H1 (cell line): ENCODE data around the gene GRAMD1B. TPM values are rescaled to one million over a fixed set of nuclear protein-coding genes. Genes with fewer than 3 reads are reported as not detected.

ENCODE experiments used
- CTCF ChIA-PET: fragments of 300-600 bp; sonication (Branson Sonifier 250); formaldehyde crosslinking; loops from one replicate; lab custom pipeline; 2021; ENCODE audit not compliant: partially characterized antibody; lab: Charles Lee
- POLR2A ChIA-PET: fragments of 300-600 bp; sonication (Branson Sonifier 250); formaldehyde crosslinking; loops from one replicate; lab custom pipeline; 2021; ENCODE audit warnings: inconsistent platforms; ENCODE audit not compliant: partially characterized antibody; lab: Charles Lee
- DNase-seq, 2 experiments: peaks; one replicate each; pipeline versions ENCODE4 v3.0.0 to v3.0.0-alpha.2; 2010 to 2022; ENCODE audit warnings: low spot score in 2 of 2, low read depth in 1 of 2, mixed read lengths in 1 of 2
- FAIRE-seq: peaks from 2 replicates; lab custom pipeline; 2011; peaks lifted over from hg19 to GRCh38; lab: Jason Lieb, UNC
- H2AFZ ChIP-seq: 2 replicates; pipeline ENCODE4 v1.8.1; 2012; ENCODE audit warnings: low read length, inconsistent platforms
- H2AK5ac ChIP-seq: 2 replicates; pipeline ENCODE4 v1.6.1; 2013; ENCODE audit warnings: low read depth, low read length
- H2BK120ac ChIP-seq: replicated peaks from 2 replicates; pipeline ENCODE3; 2013; ENCODE audit warnings: low read depth, low read length, inconsistent platforms
- H2BK12ac ChIP-seq: 2 replicates; pipeline ENCODE4 v1.6.1; 2013; ENCODE audit warnings: low read depth, low read length
- H2BK15ac ChIP-seq: 2 replicates; pipeline ENCODE4 v1.6.1; 2013; ENCODE audit warnings: low read length
- H2BK20ac ChIP-seq: 2 replicates; pipeline ENCODE4 v1.6.1; 2013; ENCODE audit warnings: low read length
- H2BK5ac ChIP-seq: 2 replicates; pipeline ENCODE4 v1.6.1; 2013; ENCODE audit warnings: low read depth, low read length
- H3K14ac ChIP-seq: 2 replicates; pipeline ENCODE4 v1.6.1; 2013; ENCODE audit warnings: inconsistent platforms; ENCODE audit not compliant: insufficient read length
- H3K18ac ChIP-seq: 2 replicates; pipeline ENCODE4 v1.6.1; 2013; ENCODE audit warnings: low read length; ENCODE audit errors: extremely low read depth
- H3K23ac ChIP-seq: 2 replicates; pipeline ENCODE4 v1.6.1; 2013; ENCODE audit warnings: inconsistent platforms; ENCODE audit not compliant: insufficient read length
- H3K23me2 ChIP-seq: 2 replicates; pipeline ENCODE4 v1.6.1; 2013; ENCODE audit warnings: low read depth, low read length
- H3K27ac ChIP-seq: 2 replicates; pipeline ENCODE4 v1.6.1; 2011; ENCODE audit warnings: low read depth, low read length, inconsistent platforms
- H3K27me3 ChIP-seq, 4 experiments: replicated peaks in 1 of 4; 1 replicate in 1 of 4; 2 replicates in 3 of 4; pipeline versions ENCODE4 v1.6.1 to v1.8.1; 2011 to 2013; ENCODE audit warnings: low read length in 3 of 4, mild to moderate bottlenecking in 3 of 4, inconsistent platforms in 2 of 4, mixed read lengths in 2 of 4, moderate library complexity in 1 of 4; ENCODE audit not compliant: control insufficient read depth in 3 of 4, insufficient read depth in 3 of 4; ENCODE audit errors: extremely low read depth in 1 of 4
- H3K36me3 ChIP-seq, 4 experiments: 2 replicates each; pipeline versions ENCODE4 v1.6.1 to v1.8.1; 2011 to 2013; ENCODE audit warnings: mild to moderate bottlenecking in 4 of 4, low read length in 3 of 4, moderate library complexity in 2 of 4, control low read depth in 1 of 4, inconsistent platforms in 1 of 4; ENCODE audit not compliant: insufficient read depth in 4 of 4, control insufficient read depth in 2 of 4
- H3K4ac ChIP-seq: replicated peaks from 2 replicates; pipeline ENCODE3; 2013; ENCODE audit warnings: low read length, low read depth, mixed read lengths, inconsistent platforms; ENCODE audit not compliant: insufficient read length
- H3K4me1 ChIP-seq, 4 experiments: replicated peaks in 1 of 4; 1 replicate in 1 of 4; 2 replicates in 3 of 4; pipeline versions ENCODE4 v1.6.1 to v1.8.1; 2011 to 2013; ENCODE audit warnings: low read length in 3 of 4, inconsistent platforms in 2 of 4, mixed read lengths in 1 of 4; ENCODE audit not compliant: insufficient read depth in 4 of 4, control insufficient read depth in 3 of 4
- H3K4me2 ChIP-seq, 2 experiments: 2 replicates each; pipeline versions ENCODE4 v1.6.1 to v1.8.1; 2011 to 2013; ENCODE audit warnings: low read depth in 2 of 2, low read length in 2 of 2, control low read depth in 1 of 2, inconsistent platforms in 1 of 2, mild to moderate bottlenecking in 1 of 2; ENCODE audit not compliant: insufficient read depth in 1 of 2
- H3K4me3 ChIP-seq, 4 experiments: fragments of 200-600, 300-600 bp in 1 of 4; sonication (generic), shearing (Covaris generic), sonication (Bioruptor Twin) in 1 of 4; 2 replicates each; pipeline versions ENCODE4 v1.5.1 to v1.8.1; 2011 to 2016; ENCODE audit warnings: low read length in 4 of 4, low read depth in 3 of 4, control low read depth in 2 of 4, inconsistent platforms in 2 of 4, mild to moderate bottlenecking in 2 of 4, mixed read lengths in 1 of 4, moderate library complexity in 1 of 4; ENCODE audit not compliant: insufficient read depth in 2 of 4; ENCODE audit errors: extremely low read depth in 1 of 4
- H3K56ac ChIP-seq: replicated peaks from 2 replicates; pipeline ENCODE3; 2013; ENCODE audit warnings: low read depth, mild to moderate bottlenecking, mixed read lengths, low read length, inconsistent platforms; ENCODE audit not compliant: insufficient read length
- H3K79me1 ChIP-seq: 2 replicates; pipeline ENCODE4 v1.6.1; 2013; ENCODE audit warnings: low read depth, low read length, control low read depth
- H3K79me2 ChIP-seq, 2 experiments: 2 replicates each; pipeline versions ENCODE4 v1.6.1 to v1.8.1; 2012 to 2013; ENCODE audit warnings: low read length in 2 of 2, mild to moderate bottlenecking in 2 of 2, inconsistent platforms in 1 of 2; ENCODE audit not compliant: insufficient read depth in 2 of 2, control insufficient read depth in 1 of 2
- H3K9ac ChIP-seq, 4 experiments: replicated peaks in 1 of 4; 1 replicate in 1 of 4; 2 replicates in 3 of 4; pipeline versions ENCODE4 v1.6.1 to v1.8.1; 2011 to 2013; ENCODE audit warnings: low read depth in 3 of 4, low read length in 3 of 4, control low read depth in 2 of 4, mild to moderate bottlenecking in 2 of 4, moderate library complexity in 2 of 4, inconsistent platforms in 1 of 4; ENCODE audit errors: extremely low read depth in 1 of 4
- H3K9me3 ChIP-seq, 2 experiments: 2 replicates each; pipeline versions ENCODE4 v1.6.1 to v1.8.1; 2012 to 2013; ENCODE audit warnings: mild to moderate bottlenecking in 2 of 2, moderate library complexity in 2 of 2, control low read depth in 1 of 2, inconsistent platforms in 1 of 2, low read depth in 1 of 2, low read length in 1 of 2, mixed read lengths in 1 of 2; ENCODE audit not compliant: insufficient read depth in 2 of 2
- H4K20me1 ChIP-seq, 2 experiments: replicated peaks in 1 of 2; 2 replicates each; pipeline versions ENCODE3 to v1.8.1; 2011 to 2013; ENCODE audit warnings: inconsistent platforms in 2 of 2, low read length in 2 of 2, mild to moderate bottlenecking in 1 of 2; ENCODE audit not compliant: insufficient read depth in 2 of 2, control insufficient read depth in 1 of 2
- H4K5ac ChIP-seq: 2 replicates; pipeline ENCODE4 v1.6.1; 2013; ENCODE audit warnings: low read length, low read depth, mixed read lengths, inconsistent platforms; ENCODE audit not compliant: insufficient read length
- H4K8ac ChIP-seq: 2 replicates; pipeline ENCODE4 v1.8.0; 2013; ENCODE audit warnings: mild to moderate bottlenecking, moderate library complexity, low read length, inconsistent platforms; ENCODE audit not compliant: insufficient read depth; ENCODE audit errors: extremely low read depth
- H4K91ac ChIP-seq: replicated peaks from 2 replicates; pipeline ENCODE3; 2013; ENCODE audit warnings: low read length, mixed read lengths, inconsistent platforms; ENCODE audit not compliant: insufficient read length
- SUZ12 ChIP-seq: fragments of 200-600 bp; sonication (generic); IDR thresholded peaks from 2 replicates; pipeline ENCODE4 v1.6.1; 2012; ENCODE audit warnings: mild to moderate bottlenecking, inconsistent platforms, low read length, moderate library complexity, mixed read lengths
- WGBS, 2 experiments: shearing (Covaris generic) in 1 of 2; methylation state at CpG; one replicate each; pipeline versions ENCODE4 v1.1.6 to v1.1.7; 2013 to 2015; ENCODE audit warnings: low lambda C conversion rate in 2 of 2, mixed read lengths in 2 of 2, inconsistent platforms in 1 of 2, low coverage in 1 of 2, missing lambda C conversion rate in 1 of 2; ENCODE audit not compliant: insufficient replicate concordance in 2 of 2, insufficient coverage in 1 of 2, insufficient read length in 1 of 2; ENCODE audit errors: extremely low coverage in 1 of 2, missing lambda C conversion rate in 1 of 2; 5-methylcytosine and 5-hydroxymethylcytosine counted together
- polyA plus RNA-seq, 7 experiments: library from polyadenylated mRNA; depleted of rRNA in 3 of 7; stranded (reverse) in 5 of 7; unstranded in 2 of 7; fragments of >200 nt in 5 of 7; fragments of 200-250 nt in 2 of 7; gene quantifications; 1 replicate in 5 of 7; 2 replicates in 1 of 7; 4 replicates in 1 of 7; pipeline versions ENCODE4 v1.2.1 to v1.2.3, GENCODE V29; 2011 to 2013; ENCODE audit warnings: missing spikeins in 2 of 7, mixed read lengths in 2 of 7
- total RNA-seq: library from RNA; stranded (reverse); fragmentation: NEBNext Ultra II Directional; extraction: Animal tissue kit (Norgen Biotek cat#: 25700); gene quantifications from 2 replicates; pipeline ENCODE4 v1.2.1, GENCODE V29; 2021
- TF ChIP-seq, protein P1 (sequence below): IDR thresholded peaks from 2 replicates; pipeline ENCODE4 v1.6.1; 2011; ENCODE audit warnings: low read depth, mild to moderate bottlenecking, low read length; ENCODE audit not compliant: insufficient read depth

GRAMD1B gene
- total and polyA plus RNA-seq, 2 of the 8 experiments (the other 6 are each of a cell fraction or from before 2014, with no cell fraction given), result 10.1 to 21.2 TPM

DNA sequence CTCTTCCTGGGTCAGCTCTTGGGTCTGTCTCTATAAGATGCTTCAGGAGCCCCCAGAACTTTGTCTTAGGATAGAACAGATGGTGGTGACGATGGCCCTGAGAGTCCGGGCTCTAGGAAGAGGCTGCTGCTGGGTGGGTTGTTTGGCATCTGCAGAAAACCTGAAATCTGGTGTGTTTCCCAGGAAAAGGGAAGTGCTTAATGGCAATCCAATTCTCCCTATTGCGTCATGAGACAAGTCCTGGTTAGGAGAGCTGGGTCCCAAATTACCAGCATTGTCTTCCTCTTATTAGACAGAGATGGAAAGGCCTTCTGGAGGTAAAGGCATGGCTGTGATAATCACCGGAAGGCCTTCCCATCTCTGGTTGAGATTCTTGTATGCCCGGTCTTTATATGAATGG lies 48.9 kb upstream of the GRAMD1B start:
- no peak for FAIRE-seq
- Histone ChIP-seq H4K8ac (no peak overlapping the region), H3K9ac (no peak overlapping the region), H2BK12ac (no peak overlapping the region), H3K79me2 (no peaks in the 10 kb centered on the region), H3K18ac (no peak overlapping the region), H3K23me2 (no peaks in the 10 kb centered on the region), H2BK20ac (no peak overlapping the region), H3K36me3 (no peaks in the 10 kb centered on the region), H2AK5ac (no peak overlapping the region), H3K4me3 (no peak overlapping the region), H4K91ac (no peak overlapping the region), H3K4me1 (peaks cover 0 to 13% (median 5%) of the 10 kb centered on the region in 4 experiments; a peak in 4 of 7 replicates), H3K23ac (no peak overlapping the region), H2BK5ac (no peak overlapping the region), H2BK15ac (no peak overlapping the region), H3K14ac (no peak overlapping the region), H4K5ac (no peak overlapping the region), H3K79me1 (no peaks in the 10 kb centered on the region), H3K4ac (no peak overlapping the region), H3K9me3 (no peaks in the 10 kb centered on the region), H2AFZ (no peak overlapping the region), H3K4me2 (no peak overlapping the region), H3K56ac (no peak overlapping the region), H4K20me1 (no peaks in the 10 kb centered on the region), H2BK120ac (no peak overlapping the region), H3K27ac (no peak overlapping the region), H3K27me3 (no peaks in the 10 kb centered on the region)
- POLR2A ChIA-PET, result no interaction called here
- TF ChIP-seq, protein P1, sequence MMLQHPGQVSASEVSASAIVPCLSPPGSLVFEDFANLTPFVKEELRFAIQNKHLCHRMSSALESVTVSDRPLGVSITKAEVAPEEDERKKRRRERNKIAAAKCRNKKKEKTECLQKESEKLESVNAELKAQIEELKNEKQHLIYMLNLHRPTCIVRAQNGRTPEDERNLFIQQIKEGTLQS, result no peak
- no peak for TF ChIP-seq SUZ12
- no peak for DNase-seq
- CTCF ChIA-PET, result interaction anchor here (0.8 to 2.4 kb wide), 4 partner anchors 24 to 97 kb away, joined by 3 to 6 read pairs (median 3); no protein-coding TSS in a partner anchor
- WGBS, 2 experiments, result 87% methylated on average over 5 of the region's 5 CpGs; no CpG with 5 or more reads in 1 of the 2 experiments
